ENCODE results near the gene ALK.

- TF ChIP-seq CTCF (conservative IDR thresholded peaks at IDR 0.05) (no peak), ZFX (IDR thresholded peaks at IDR 0.05) (no peak)
Measured at GRCh38 chr2:29326926-29327325, 594.5 kb downstream of the ALK start.
